Stimulated activated CD4-positive, alpha-beta T cell treated with anti-CD3 and anti-CD28 coated beads, Interleukin-15, amount 100 ng/mL, for 24 hours (primary cell): ENCODE results near the gene IL17REL.
"Not testable (repeated sequence)": the region's sequence is repeated elsewhere in the genome, so short reads cannot be mapped to it uniquely, and the experiment has no call there.

Experiments
- DNase-seq: peaks from one replicate; pipeline ENCODE4 v3.0.0-alpha.2; 2020

Gene IL17REL

GRCh38 chr22:49983148-49984042 lies 29.2 kb downstream of the IL17REL start:
- DNase-seq: peak; percentile 47

- DNase-seq: not testable (repeated sequence)
Observed at GRCh38 chr22:49981799-49982198, 30.8 kb downstream of the IL17REL start.

GRCh38 chr22:49979587-49980264 lies 32.8 kb downstream of the IL17REL start:
- peak; percentile 70 for DNase-seq

DNA sequence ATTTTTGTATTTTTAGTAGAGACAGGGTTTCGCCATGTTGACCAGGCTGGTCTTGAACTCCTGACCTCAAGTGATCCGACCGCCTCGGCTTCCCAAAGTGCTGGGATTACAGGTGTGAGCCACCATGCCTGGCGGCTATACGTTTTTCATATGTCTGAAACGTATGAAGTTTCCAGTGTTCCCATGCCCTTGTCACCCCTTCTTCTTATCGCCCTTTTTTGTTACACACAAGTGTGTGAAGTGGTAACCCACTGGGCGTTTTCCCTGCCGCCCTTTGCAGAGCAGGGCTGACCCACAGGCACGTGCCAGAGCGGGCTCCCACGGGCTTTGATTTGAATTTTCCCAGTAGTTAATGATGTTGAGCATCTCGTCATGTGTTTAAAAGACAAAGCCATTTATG lies 35.0 kb downstream of the IL17REL start:
- no peak for DNase-seq

- peak; percentile 81 for DNase-seq
Observed at GRCh38 chr22:49976439-49977175, 36.0 kb downstream of the IL17REL start.

- DNase-seq: peak; percentile 81
Observed at GRCh38 chr22:49975543-49976389, 36.8 kb downstream of the IL17REL start.

GRCh38 chr22:49973018-49973961 lies 39.3 kb downstream of the IL17REL start:
- peak; percentile 8 for DNase-seq

DNA sequence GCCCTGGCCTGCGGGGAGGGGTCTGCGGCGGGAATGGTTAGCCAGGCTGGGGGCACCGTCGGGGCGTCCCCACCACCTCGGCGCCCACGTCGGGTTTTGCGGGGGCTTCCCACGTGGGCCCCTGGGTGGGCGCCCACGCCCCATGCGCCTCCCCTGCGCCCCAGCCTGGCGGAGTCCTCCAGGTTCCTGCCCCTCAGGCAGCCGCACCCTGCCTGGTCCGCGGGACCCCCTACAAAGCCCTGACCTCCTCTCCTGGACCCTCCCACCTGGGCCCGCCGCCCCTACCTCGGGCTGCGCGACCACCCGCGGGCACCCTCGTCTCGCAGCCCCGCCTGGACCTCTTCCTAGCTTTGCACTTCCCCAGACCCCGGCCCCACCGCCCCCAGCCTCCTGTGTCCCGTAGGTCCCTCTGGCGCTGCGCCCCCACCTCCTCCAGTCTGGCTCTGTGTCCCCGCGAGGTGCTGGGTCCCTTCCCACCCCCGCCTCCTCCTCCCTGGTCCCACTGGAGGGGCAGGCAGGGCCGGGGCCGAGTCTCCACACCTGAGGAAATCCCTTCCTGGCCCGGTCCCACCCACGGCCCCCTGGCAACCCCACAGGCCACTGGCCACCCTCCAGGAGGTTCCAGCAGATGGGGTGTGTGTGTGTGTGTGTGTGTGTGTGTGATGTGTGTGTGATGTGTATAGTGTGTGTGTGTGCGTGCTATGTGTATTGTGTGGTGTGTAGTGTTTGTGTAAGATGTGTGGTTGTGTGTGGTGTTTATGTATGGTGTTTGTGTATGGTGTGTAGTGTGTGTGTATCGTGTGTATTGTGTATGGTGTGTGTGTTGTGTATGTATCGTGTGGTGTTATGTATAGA lies 40.2 kb downstream of the IL17REL start:
- peak; percentile 48 for DNase-seq

- peak; percentile 91 for DNase-seq
Observed at GRCh38 chr22:49971232-49972162, 41.1 kb downstream of the IL17REL start.

DNA sequence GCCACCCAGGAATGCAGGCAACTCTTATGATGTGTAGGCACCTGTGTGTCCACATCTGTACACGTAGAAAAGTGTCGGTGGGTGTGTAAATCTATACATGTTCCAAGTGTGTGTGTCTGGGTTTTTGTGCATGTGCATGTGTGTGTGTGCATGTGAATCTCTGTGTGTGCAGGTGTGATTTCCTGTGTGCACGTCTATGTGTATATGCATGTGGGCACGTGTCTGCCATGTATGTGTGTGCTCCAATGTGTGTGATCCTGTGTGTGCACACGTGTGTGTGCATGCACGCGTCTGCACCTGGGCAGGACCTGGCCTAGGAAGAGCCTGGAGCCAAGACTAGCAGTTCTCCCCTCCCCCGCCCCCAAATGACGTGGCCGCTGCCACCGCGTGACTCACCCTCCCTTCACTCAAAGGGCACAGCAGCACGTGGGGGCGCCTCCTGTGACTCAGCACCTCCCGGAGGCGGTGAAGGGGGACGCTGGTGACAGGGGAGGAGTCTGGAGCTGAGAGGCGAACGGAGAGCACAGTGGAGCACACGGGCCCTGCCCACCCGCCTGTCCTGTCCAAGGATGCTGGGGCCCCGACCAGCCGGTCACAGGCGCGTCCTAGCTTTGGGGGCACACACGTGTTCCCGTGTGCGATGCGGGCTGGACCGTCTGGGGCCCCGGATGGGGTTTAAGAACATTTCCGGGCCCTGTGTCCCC lies 41.9 kb downstream of the IL17REL start:
- peak; percentile 99 for DNase-seq

- no peak for DNase-seq
Observed at GRCh38 chr22:49969751-49970527, 42.6 kb downstream of the IL17REL start.

DNA sequence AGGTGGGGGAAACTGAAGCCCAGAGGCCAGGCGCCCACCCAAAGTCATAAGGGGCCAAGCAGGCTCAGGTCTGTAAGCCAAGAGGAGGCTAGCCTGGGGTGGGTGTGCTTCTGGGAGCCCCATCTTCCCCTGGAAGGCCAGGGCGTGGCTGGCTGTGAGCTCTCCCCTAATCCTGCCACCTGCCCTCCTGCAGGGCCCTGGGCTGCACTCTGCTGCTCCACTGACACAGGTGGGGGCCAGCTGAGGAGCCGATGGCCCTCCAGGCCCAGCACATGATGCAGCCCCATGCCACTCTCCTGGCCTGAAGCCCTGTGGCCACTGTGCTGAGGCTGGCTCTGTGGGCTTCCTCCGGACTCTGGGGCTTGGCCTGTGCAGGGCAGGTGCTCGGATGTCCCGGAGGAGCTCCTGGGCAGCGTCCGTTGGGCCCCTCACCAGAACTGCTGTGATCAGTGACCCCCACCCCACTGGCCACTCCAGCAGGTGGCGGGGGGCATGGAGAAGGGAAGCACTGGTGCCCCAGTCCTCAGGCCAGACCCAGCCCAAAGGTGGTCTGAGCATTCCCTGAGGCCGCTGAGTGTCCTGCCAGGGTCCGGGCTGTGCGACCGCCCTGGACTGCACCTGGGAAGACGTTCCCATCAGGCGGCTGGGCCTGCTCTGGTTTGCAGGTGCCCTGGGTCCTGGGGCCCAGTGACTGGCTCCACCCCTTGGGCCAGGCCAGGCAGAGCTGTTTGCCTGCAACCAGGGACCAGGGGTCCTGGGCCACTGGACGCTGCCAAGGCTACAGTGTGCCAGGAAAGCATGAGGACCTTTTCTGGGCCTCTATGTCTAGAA lies 43.5 kb downstream of the IL17REL start:
- DNase-seq: no peak

DNA sequence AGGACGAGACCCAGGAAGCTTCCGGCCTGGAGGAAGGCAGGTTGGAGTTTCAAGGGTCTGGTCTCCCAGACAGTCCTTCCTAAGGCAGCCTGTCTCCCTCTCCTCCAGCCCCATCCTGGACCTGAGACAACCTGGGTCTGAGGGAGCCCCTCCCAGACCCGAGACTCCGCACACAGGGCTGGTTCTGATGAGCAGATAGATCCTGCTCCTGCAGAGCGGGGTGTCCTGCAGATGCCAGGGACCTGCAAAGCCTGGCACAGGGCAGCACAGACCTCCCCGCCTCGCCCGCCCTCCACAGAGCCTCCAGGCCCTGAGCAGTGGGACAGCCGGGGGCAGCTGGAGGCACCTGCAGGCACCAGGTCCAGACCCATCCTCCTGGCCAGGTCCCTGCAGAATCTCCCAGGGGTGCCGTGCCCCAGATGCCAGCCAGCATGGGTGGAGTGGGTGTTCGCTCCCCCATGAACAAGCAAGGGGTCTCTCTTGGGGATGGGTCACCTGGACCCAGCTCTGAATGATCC lies 44.2 kb downstream of the IL17REL start:
- peak; percentile 22 for DNase-seq

GRCh38 chr22:49967706-49968208 lies 44.8 kb downstream of the IL17REL start:
- DNase-seq: peak; percentile 30

DNA sequence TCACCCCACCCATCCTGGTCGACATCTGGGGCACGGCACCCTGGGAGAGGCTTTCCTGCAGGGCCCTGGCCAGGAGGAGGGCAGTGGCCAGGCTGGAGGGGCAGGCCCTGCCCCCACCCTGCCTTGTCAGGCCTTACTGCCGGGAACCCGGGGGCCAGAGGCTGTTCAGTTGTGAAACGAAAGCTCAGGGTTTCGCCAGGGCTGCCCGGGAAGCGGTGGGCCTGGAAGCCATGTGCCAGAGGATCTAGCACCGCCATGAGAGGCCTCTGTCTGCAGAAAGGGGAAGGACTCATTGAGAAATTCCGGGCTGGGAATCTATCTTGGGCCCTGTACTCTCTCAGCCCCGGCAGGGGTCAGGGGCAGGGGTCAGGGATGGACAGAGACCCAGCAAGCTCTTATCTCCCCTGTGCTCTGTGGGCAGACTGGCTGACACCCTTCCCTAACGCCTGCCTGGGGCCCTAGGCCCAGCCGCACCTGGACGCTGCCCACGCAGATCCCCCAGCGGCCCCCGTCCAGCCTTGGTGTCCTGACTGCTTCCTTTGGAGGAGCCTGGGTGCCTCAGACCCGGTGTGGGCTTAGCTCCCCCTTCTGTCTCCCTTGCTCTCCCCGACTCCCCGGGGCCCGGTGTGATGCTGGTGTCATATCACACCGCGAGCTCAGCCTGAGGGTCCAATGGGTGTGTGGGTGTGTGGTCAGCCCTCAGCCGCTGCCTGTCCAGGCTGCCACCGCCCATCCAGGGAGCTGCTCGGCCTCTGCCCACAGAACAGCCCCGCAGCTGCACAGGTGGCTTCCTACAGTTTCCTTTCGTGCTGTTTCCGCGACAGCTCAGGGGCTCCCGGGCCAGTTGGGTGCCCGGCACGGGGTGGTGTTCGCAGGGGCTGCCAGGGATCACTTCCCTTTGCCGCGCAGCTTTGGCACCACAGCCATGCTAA lies 45.5 kb downstream of the IL17REL start:
- peak; percentile 45 for DNase-seq
